RWPE1 (cell line): ENCODE measurements around the gene PRR15L.

Source experiments
- CTCF ChIA-PET: fragments of 350-600 bp; sonication (Branson Sonifier 250); formaldehyde crosslinking; extraction: SDS; loops from one replicate; lab custom pipeline; 2021; lab: Yijun Ruan, JAX
- POLR2A ChIA-PET: fragments of 400-600 bp; formaldehyde crosslinking; extraction: SDS; loops from one replicate; lab custom pipeline; 2020; ENCODE audit warnings: antibody characterized with exemption; ENCODE audit not compliant: low non-redundant PET; lab: Yijun Ruan, JAX
- DNase-seq: peaks from one replicate; pipeline ENCODE4 v3.0.0; 2012; ENCODE audit warnings: low spot score
- H3K27ac ChIP-seq: fragments of 450-650 bp; 2 replicates; pipeline ENCODE4 v1.5.1; 2017
- TF ChIP-seq, protein P1 (sequence below): fragments of 450-650 bp; conservative IDR thresholded peaks from 2 replicates; pipeline ENCODE4 v1.5.1; 2017; ENCODE audit warnings: low read depth, mild to moderate bottlenecking

Gene PRR15L

DNA sequence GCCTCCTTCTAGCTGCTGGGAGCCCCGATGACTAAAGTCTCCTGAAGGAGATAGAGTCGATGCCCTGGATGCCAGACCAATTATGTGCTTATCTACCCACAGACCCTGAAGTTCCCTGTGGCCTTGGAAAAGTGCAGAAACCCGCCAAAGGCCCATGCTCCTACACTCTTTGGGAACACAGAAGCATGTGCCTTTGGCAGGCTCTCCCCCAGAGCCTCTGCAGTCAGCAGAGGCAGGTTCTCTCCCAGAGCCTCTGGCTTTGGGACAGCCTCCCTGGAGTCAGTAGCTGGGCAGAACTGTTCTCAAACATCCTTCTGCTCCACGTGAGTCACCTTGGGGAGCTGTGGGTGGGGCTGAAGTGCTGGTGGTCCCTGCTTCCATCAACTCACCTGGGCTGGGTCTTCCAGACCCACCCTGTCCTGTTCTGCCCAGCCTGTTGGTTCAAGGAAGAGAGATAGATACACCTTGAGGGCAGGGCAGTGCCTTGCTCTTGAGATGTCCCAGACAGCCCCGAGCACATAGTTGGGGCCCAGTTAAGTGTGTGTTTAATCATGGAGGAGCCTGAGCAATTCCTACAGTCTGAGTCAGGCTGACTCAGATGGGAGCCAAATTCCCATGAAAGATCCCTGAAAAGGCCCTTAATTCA lies 10.0 kb upstream of the PRR15L start:
- TF ChIP-seq, protein P1, sequence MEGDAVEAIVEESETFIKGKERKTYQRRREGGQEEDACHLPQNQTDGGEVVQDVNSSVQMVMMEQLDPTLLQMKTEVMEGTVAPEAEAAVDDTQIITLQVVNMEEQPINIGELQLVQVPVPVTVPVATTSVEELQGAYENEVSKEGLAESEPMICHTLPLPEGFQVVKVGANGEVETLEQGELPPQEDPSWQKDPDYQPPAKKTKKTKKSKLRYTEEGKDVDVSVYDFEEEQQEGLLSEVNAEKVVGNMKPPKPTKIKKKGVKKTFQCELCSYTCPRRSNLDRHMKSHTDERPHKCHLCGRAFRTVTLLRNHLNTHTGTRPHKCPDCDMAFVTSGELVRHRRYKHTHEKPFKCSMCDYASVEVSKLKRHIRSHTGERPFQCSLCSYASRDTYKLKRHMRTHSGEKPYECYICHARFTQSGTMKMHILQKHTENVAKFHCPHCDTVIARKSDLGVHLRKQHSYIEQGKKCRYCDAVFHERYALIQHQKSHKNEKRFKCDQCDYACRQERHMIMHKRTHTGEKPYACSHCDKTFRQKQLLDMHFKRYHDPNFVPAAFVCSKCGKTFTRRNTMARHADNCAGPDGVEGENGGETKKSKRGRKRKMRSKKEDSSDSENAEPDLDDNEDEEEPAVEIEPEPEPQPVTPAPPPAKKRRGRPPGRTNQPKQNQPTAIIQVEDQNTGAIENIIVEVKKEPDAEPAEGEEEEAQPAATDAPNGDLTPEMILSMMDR = no peak
- POLR2A ChIA-PET = no interaction called here
- CTCF ChIA-PET = interaction anchor here (1.1 to 1.6 kb wide), 3 partner anchors 10 to 18 kb away, joined by 3 to 8 read pairs (median 4); partner anchors contain the start of gene PRR15L
- H3K27ac ChIP-seq = peak overlapping the region; percentile 86
- peak; percentile 83 for DNase-seq

DNA sequence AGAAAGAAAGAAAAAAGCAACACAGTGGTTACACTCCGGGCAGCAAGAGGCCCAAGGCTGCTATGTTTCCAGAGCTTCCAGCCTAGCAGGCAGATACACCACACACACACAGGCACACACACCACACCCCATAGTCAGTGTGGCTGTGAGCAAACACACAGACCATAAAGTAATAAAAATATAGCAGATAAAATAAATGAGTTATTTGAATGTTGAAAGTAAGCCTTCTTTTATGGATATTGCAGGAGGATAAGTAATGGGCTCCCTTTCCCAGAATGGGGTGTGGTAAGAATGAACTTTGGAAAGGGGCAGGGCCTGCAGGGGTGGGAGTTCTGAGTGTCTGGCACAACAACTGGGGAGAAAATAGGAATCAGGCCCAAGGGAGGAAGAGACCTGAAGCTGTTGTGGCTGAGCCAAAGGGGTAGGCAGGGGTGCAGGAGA lies 8.4 kb upstream of the PRR15L start:
- ChIA-PET POLR2A (no interaction called here), CTCF (no interaction called here)
- no peak for DNase-seq
- H3K27ac ChIP-seq = peak overlapping the region; percentile 86
- TF ChIP-seq, protein P1 = no peak

GRCh38 chr17:47964856-47965255 lies 7.2 kb upstream of the PRR15L start:
- CTCF ChIA-PET = no interaction called here
- POLR2A ChIA-PET = no interaction called here

DNA sequence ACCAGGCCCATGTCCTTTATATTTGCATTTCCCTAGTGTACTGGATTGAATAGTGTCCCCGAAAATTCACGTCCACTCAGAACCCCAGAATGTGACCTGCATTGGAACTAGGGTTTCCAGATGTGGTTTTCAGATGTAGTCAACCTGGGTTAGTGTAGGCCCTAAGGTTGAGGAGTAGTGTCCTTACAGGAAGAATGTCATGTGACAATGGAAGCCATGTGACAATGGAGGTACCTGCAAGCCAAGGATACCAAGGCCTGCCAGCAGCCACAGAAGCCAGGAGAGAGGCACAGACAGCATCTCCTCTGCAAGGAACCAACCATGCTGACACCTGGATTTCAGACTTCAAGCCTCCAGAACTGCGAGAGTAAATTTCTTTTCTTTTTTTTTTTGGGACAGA lies 5.2 kb upstream of the PRR15L start:
- POLR2A ChIA-PET = no interaction called here
- DNase-seq = no peak
- H3K27ac ChIP-seq = no peak overlapping the region
- CTCF ChIA-PET = no interaction called here
- TF ChIP-seq, protein P1 = no peak

More at GRCh38 chr17:47964856-47965255, 7.2 kb upstream of the PRR15L start:
- DNase-seq = no peak
- TF ChIP-seq, protein P1 = no peak
- H3K27ac ChIP-seq = no peak overlapping the region

GRCh38 chr17:47961406-47961805 lies 3.7 kb upstream of the PRR15L start:
- CTCF ChIA-PET = interaction anchor here (0.6 to 2.3 kb wide), 3 partner anchors 12 to 58 kb away, joined by 5 to 14 read pairs (median 11); no protein-coding TSS in a partner anchor

DNA sequence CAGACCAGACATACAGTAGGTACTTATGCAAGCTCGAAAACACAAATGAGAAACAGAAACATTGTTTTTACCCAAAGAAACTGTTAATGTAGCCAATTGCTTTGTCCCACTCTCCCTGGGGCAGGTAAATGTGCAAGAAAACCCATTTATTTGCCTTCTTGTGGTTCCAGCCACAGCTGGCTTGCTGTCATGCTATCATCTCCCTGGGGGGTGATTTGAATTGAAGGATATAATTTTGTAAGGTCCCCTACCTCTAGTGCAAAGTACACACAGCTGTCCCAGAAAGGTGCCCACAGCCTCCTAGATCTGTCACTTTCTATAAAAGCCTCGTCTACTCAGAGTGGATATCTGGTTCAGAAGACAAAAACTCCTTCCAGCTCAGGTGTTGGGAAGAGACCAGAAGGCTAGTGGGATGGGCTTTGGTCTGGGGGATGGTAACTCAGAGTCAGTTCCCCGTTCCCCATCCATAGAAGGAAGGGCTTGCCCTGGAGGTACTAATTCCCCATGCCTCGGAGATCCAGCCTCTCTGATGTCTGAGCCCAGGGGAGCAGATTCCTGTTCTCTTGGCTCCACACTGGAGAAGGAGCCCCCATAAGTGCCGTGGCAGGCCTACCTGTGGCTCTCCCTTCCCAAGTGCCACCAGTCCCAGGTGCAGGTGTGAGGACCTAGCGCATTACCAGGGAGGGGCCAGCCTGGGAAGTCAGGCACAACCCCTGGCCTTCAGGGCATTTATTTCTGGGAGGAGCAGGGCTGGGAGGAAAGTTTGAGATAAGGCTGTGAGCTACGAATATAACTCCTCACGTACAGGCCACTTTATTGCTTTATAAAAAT lies 2.4 kb upstream of the PRR15L start:
- CTCF ChIA-PET = interaction anchor here (0.6 to 2.3 kb wide), 5 partner anchors 10 to 685 kb away, joined by 3 to 11 read pairs (median 3); no protein-coding TSS in a partner anchor
- TF ChIP-seq, protein P1 = no peak
- DNase-seq = no peak
- H3K27ac ChIP-seq = no peak overlapping the region
- POLR2A ChIA-PET = interaction anchor here (1.0 kb wide), 1 partner anchor 9 kb away, joined by 3 read pairs; no protein-coding TSS in a partner anchor

More at GRCh38 chr17:47961406-47961805, 3.7 kb upstream of the PRR15L start:
- POLR2A ChIA-PET = no interaction called here
- no peak overlapping the region for H3K27ac ChIP-seq
- TF ChIP-seq, protein P1 = no peak
- no peak for DNase-seq
